ENCODE data around the gene CPE. TPM values are rescaled to one million over a fixed set of nuclear protein-coding genes. Genes with fewer than 3 reads are reported as not detected.

CPE gene
- total and polyA plus RNA-seq, 10 of the 15 experiments (the other 5 are each of a cell fraction or from before 2014, with no cell fraction given), result 0.05 to 0.14 TPM; not detected in 8

DNA sequence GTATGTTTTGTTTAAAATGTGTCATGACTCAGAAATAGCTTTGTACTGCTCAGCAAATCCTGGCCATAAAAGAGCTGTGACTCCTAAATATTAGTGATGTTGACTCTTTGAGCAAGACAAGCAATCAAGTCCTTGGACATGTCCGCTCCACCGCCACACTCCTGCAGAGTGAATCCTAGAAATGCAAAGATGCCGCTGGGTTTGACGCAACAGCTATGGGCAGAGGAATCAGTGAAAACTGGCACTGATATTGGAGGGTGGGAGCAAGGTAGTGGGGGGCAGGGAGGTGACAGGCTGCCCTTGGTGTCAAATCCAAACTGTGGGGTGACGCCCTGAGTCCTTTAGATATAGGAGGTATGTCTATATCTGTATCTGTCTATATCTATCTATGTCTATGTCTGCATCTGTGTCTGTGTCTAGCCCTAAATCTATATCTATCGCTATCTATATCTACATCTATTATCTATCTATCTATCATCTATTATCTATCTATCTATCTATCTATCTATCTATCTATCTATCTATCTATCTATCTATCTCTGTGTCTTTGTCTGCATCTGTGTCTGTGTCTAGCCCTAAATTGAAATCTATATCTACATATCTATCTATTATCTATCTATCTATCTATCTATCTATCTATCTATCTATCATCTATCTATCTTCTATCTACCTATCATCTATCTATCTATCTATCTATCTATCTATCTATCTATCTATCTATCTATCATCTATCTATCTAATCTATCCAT, 129.7 kb downstream of the CPE start:
- no peak for FAIRE-seq

More for the DNA sequence above, 129.7 kb downstream of the CPE start:
- no peaks in the 10 kb centered on the region for H3K36me3 ChIP-seq (ENCODE audit: control insufficient read depth in 2 of 2, insufficient read depth in 2 of 2, low read length in 1 of 2)
- no peak for TF ChIP-seq SRF (IDR thresholded peaks at IDR 0.05; ENCODE audit: low read depth in 2 of 2, low read length in 2 of 2)
- TF ChIP-seq SMAD5 (IDR thresholded peaks at IDR 0.05; ENCODE audit: low read depth), result no peak
- TF ChIP-seq, protein P1, sequence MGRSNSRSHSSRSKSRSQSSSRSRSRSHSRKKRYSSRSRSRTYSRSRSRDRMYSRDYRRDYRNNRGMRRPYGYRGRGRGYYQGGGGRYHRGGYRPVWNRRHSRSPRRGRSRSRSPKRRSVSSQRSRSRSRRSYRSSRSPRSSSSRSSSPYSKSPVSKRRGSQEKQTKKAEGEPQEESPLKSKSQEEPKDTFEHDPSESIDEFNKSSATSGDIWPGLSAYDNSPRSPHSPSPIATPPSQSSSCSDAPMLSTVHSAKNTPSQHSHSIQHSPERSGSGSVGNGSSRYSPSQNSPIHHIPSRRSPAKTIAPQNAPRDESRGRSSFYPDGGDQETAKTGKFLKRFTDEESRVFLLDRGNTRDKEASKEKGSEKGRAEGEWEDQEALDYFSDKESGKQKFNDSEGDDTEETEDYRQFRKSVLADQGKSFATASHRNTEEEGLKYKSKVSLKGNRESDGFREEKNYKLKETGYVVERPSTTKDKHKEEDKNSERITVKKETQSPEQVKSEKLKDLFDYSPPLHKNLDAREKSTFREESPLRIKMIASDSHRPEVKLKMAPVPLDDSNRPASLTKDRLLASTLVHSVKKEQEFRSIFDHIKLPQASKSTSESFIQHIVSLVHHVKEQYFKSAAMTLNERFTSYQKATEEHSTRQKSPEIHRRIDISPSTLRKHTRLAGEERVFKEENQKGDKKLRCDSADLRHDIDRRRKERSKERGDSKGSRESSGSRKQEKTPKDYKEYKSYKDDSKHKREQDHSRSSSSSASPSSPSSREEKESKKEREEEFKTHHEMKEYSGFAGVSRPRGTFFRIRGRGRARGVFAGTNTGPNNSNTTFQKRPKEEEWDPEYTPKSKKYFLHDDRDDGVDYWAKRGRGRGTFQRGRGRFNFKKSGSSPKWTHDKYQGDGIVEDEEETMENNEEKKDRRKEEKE (IDR thresholded peaks at IDR 0.05), result no peak
- TF ChIP-seq ZBTB11 (CRISPR knock-in tag; IDR thresholded peaks at IDR 0.05), result no peak
- TF ChIP-seq HDAC2 (IDR thresholded peaks at IDR 0.05), result no peak
- TF ChIP-seq PKNOX1 (IDR thresholded peaks at IDR 0.05), result no peak
- TF ChIP-seq POU2F2 (IDR thresholded peaks at IDR 0.05; ENCODE audit: borderline replicate concordance, low read depth, low read length), result no peak
- no peak for TF ChIP-seq TBL1XR1 (IDR thresholded peaks at IDR 0.05; ENCODE audit: low read depth, low read length)
- H2AFZ ChIP-seq (ENCODE audit: control insufficient read depth, low read depth, low read length), result no peak overlapping the region
- intact Hi-C loops (cut with micrococcal nuclease; ENCODE audit: unreplicated experiment) (no loop called here), in situ Hi-C loops (cut with MboI) (no loop called here)
- ChIA-PET RAD21 (ENCODE audit: unreplicated experiment) (no interaction called here), CTCF (interaction anchor here (2.2 kb wide), 1 partner anchor 14 kb away, joined by 7 read pairs; no protein-coding TSS in a partner anchor), SMC1A (ENCODE audit: uncharacterized antibody, unreplicated experiment) (no interaction called here), POLR2A (no interaction called here)
- H3K9ac ChIP-seq (ENCODE audit: control insufficient read depth, insufficient read depth, low read length), result no peak overlapping the region
- no peaks in the 10 kb centered on the region; a peak in 1 of 4 replicates for H3K27me3 ChIP-seq (replicated peaks in 1 of 2; ENCODE audit: control insufficient read depth in 2 of 2, insufficient read depth in 2 of 2, low read length in 1 of 2)
- BruUV-seq (replicated peaks), result no TSS peak
- no peak for ATAC-seq
- no peak for DNase-seq (ENCODE audit: low read depth, low spot score)
- H3K9me3 ChIP-seq (replicated peaks; ENCODE audit: control insufficient read depth, insufficient read depth, low read length), result no peaks in the 10 kb centered on the region
- no peaks in the 10 kb centered on the region for H3K79me2 ChIP-seq (ENCODE audit: control insufficient read depth, insufficient read depth, low read length)
- no peak overlapping the region for H3K27ac ChIP-seq (ENCODE audit: control insufficient read depth, insufficient read depth)
- no peaks in the 10 kb centered on the region for H3K4me1 ChIP-seq (ENCODE audit: control insufficient read depth, insufficient read depth, low read length)
- no peaks in the 10 kb centered on the region for H4K20me1 ChIP-seq (ENCODE audit: control insufficient read depth, insufficient read depth)
- no peak overlapping the region for H3K4me2 ChIP-seq (ENCODE audit: control insufficient read depth, insufficient read depth)
- H3K4me3 ChIP-seq, result no peak overlapping the region
- WGBS (ENCODE audit: insufficient coverage, insufficient replicate concordance, low lambda C conversion rate, missing lambda C conversion rate), result 72% methylated on average over 6 of the region's 6 CpGs

All from GM12878 (cell line).